ENCODE data around the gene CD36.

GRCh38 chr7:80611779-80612178 is 26.7 kb upstream of the CD36 start:
- TF ChIP-seq CTCF (IDR thresholded peaks at IDR 0.05) (no peak), REST (IDR thresholded peaks at IDR 0.05; ENCODE audit: insufficient read depth in 1 of 2, low read depth in 2 of 2, low read length in 1 of 2) (no peak), POLR2AphosphoS5 (IDR thresholded peaks at IDR 0.05; ENCODE audit: low read depth, low read length) (peak; percentile 58; the same call in 1 of the 2 replicates)

All from Panc1 (cell line).